Nephron progenitor cell (in vitro differentiated cells): ENCODE results near the gene SEC14L5.
A peak's percentile ranks its signal among the peaks of the same experiment; 100 is the strongest.

Experiments
- DNase-seq: peaks from one replicate; pipeline ENCODE4 v3.0.0; 2021
- H3K27ac Mint-ChIP-seq: 2 replicates; pipeline ENCODE4 v1.8.0; 2021; ENCODE audit warnings: mild to moderate bottlenecking, moderate library complexity, mixed read lengths
- H3K27me3 Mint-ChIP-seq: 2 replicates; pipeline ENCODE4 v1.8.0; 2021; ENCODE audit warnings: mild to moderate bottlenecking, low read depth, mixed read lengths; ENCODE audit not compliant: poor library complexity
- H3K36me3 Mint-ChIP-seq: 2 replicates; pipeline ENCODE4 v1.8.0; 2021; ENCODE audit warnings: low read depth, mixed read lengths
- H3K4me1 Mint-ChIP-seq: 2 replicates; pipeline ENCODE4 v1.8.0; 2021; ENCODE audit warnings: mixed read lengths
- H3K4me3 Mint-ChIP-seq: 2 replicates; pipeline ENCODE4 v1.8.0; 2021; ENCODE audit warnings: mild to moderate bottlenecking, moderate library complexity, mixed read lengths
- H3K9me3 Mint-ChIP-seq: 2 replicates; pipeline ENCODE4 v1.8.0; 2021; ENCODE audit warnings: mild to moderate bottlenecking, moderate library complexity, mixed read lengths
- TF ChIP-seq, protein P1 (sequence below): fragments of 200-600 bp; sonication (generic); IDR thresholded peaks from 2 replicates; pipeline ENCODE4 v1.5.0; 2021; ENCODE audit warnings: antibody characterized with exemption

The SEC14L5 gene

DNA sequence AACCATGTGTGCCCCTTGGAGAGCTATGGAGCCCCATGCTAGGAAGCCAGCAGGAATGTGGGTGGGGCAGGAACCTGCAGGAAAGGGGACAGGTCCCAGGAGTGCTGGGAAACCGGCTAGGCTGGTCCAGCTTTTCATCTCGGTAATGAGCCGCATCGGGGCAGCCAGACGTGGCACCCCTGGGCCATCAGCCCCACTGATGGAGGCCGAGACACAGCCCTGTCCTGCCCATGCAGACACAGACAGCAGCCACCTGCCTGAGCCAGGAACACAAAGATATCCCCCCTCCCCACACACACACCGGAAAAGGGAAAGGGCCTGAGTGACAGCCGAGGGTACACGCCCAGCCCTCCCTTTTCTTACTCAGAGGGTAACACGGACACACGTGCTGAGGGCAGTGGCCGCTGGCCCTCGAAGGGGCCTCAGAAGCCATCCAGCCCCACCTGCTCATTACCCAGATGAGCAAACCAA is 39.3 kb upstream of the SEC14L5 start:
- Mint-ChIP-seq H3K27ac (no peak overlapping the region), H3K36me3 (no peaks in the 10 kb centered on the region), H3K27me3 (peaks cover 3% of the 10 kb centered on the region), H3K9me3 (no peaks in the 10 kb centered on the region), H3K4me3 (no peak overlapping the region), H3K4me1 (no peaks in the 10 kb centered on the region)
- TF ChIP-seq, protein P1, sequence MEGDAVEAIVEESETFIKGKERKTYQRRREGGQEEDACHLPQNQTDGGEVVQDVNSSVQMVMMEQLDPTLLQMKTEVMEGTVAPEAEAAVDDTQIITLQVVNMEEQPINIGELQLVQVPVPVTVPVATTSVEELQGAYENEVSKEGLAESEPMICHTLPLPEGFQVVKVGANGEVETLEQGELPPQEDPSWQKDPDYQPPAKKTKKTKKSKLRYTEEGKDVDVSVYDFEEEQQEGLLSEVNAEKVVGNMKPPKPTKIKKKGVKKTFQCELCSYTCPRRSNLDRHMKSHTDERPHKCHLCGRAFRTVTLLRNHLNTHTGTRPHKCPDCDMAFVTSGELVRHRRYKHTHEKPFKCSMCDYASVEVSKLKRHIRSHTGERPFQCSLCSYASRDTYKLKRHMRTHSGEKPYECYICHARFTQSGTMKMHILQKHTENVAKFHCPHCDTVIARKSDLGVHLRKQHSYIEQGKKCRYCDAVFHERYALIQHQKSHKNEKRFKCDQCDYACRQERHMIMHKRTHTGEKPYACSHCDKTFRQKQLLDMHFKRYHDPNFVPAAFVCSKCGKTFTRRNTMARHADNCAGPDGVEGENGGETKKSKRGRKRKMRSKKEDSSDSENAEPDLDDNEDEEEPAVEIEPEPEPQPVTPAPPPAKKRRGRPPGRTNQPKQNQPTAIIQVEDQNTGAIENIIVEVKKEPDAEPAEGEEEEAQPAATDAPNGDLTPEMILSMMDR = no peak
- DNase-seq = peak; percentile 16

DNA sequence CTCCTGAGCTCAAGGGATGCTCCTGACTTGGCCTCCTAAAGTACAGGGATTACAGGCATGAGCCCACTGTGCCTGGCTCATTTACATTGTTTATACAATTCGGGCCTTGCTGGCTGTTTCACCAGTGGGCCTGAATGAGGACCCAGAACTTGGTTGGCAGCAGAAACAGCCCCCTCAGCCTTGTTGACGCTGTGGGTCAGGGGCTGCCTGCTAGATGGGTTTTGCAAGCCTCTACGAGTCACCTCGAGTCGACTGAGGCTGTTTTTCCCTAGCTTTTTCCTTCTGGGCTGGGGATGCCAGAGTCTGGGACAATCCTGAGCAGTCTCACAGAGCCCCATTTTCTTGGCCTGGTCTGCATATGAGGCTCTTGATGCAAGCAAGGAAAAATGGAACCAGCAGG is 37.3 kb upstream of the SEC14L5 start:
- Mint-ChIP-seq H3K27ac (no peak overlapping the region), H3K27me3 (peaks cover 5% of the 10 kb centered on the region), H3K36me3 (no peaks in the 10 kb centered on the region), H3K4me1 (peaks cover 11% of the 10 kb centered on the region), H3K4me3 (no peak overlapping the region), H3K9me3 (peaks cover 4% of the 10 kb centered on the region)
- no peak for DNase-seq
- TF ChIP-seq, protein P1 = no peak

DNA sequence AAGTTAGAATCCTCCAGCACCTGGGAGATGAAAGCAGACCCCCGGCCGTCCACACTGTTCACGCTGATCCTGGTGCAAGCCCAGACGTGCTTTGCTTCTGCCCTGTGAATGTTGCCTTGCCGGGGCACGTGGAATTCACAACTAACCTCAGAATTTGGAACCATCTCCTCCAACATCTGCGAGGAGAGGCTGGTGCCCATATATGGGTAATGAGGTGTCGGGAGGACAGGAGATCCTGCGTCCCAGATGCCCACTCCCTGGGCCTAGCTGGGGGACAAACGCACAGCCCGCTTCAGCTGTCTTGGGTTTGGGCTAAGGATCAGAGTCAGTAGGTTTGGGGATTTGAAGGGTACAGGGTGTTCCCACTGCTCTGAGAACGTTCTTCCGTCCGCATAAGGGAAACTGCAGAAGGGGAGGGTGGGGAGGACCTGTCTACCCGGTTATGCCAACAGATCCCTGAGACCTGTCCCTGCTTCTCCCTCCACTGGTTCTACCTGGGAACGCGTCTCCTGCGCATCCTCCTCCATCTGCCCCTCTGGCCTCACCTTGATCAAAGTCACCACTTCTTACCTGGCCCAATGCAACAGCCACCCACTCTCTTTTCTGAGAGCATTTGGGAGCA is 35.3 kb upstream of the SEC14L5 start:
- H3K4me3 Mint-ChIP-seq = no peak overlapping the region

DNA sequence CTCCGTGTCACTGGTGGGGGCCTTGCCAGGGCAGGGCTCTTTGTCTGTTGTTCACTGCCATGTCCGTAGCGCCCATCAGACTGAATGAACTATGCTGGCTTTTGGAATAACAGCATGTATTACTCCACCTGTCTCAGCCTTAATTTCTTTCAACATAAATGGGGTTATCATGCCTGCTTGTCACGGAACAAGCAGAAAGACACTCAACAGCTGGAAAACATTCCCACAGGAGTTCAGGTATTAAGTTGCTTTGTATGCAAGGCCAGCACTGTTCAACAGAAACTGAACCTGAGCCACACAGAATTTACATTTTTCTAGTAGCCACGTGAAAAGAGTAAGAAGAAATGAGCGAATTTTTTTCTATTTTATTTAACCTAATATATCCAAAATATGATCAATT is 34.3 kb upstream of the SEC14L5 start:
- peaks cover 11% of the 10 kb centered on the region for H3K4me1 Mint-ChIP-seq
- TF ChIP-seq, protein P1 = no peak
- H3K9me3 Mint-ChIP-seq = peaks cover 22% of the 10 kb centered on the region
- no peak overlapping the region for H3K27ac Mint-ChIP-seq
- DNase-seq = no peak
- H3K4me3 Mint-ChIP-seq = no peak overlapping the region
- peaks cover 6% of the 10 kb centered on the region for H3K27me3 Mint-ChIP-seq
- peaks cover 7% of the 10 kb centered on the region for H3K36me3 Mint-ChIP-seq

More for the DNA sequence above, 35.3 kb upstream of the SEC14L5 start:
- Mint-ChIP-seq H3K4me1 (peaks cover 11% of the 10 kb centered on the region), H3K36me3 (peaks cover 7% of the 10 kb centered on the region), H3K9me3 (peaks cover 22% of the 10 kb centered on the region), H3K27ac (no peak overlapping the region), H3K27me3 (peaks cover 6% of the 10 kb centered on the region)
- TF ChIP-seq, protein P1 = no peak
- no peak for DNase-seq

DNA sequence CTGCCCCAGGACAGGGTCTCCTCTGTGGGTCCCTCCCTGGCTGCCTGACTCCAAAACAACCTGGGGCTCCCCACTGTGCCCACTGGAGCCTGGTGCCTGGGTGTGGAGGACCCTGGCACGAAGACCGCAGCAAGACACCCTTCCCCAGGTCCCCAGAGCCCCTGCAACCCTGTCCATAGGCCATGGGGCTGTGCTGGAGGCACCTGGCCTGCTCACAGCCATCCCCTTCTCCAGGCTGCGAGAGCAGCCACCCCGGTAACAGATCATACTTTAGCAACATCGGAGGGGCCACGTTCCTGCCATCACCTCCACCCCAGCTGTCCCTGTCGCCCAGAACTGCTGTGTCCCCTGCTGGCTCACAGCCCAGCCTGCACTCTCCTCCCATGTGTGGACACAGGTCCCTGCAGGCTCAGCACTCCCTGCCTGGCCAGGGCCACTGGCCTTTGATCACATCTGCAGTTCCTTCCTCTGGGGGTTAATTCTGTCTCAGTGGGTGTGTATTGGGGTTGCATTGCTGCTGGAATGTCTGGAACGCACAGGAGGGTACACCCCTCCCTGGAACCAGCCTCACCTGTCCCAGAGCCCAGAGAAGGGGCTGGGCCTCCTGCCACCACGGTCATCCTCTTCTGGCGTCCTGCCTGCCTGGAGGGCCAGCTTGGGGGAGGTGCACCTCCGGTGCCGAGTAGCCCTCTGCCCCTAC is 33.4 kb upstream of the SEC14L5 start:
- Mint-ChIP-seq H3K36me3 (peaks cover 7% of the 10 kb centered on the region), H3K4me1 (peaks cover 16% of the 10 kb centered on the region), H3K27me3 (peaks cover 10% of the 10 kb centered on the region), H3K9me3 (peaks cover 22% of the 10 kb centered on the region), H3K4me3 (no peak overlapping the region), H3K27ac (peak overlapping the region; percentile 33)
- no peak for DNase-seq
- TF ChIP-seq, protein P1 = no peak

DNA sequence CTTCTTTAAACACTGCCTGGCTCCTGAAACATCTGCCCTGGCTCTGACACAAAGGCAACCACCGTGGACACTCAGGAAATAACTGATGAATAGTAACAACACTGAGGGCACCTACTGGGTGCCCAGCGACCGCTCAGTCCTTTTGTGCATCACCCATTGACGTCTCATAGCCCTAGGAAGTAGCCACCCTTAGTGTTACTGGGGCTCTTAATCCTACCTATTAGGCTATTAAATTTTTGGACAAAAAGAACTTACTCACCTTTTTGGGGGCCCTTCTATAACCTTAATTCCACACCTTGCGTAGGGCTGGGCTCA is 32.9 kb upstream of the SEC14L5 start:
- Mint-ChIP-seq H3K4me3 (no peak overlapping the region), H3K27me3 (peaks cover 10% of the 10 kb centered on the region), H3K4me1 (peaks cover 16% of the 10 kb centered on the region), H3K36me3 (peaks cover 7% of the 10 kb centered on the region), H3K9me3 (peaks cover 22% of the 10 kb centered on the region), H3K27ac (no peak overlapping the region)
- no peak for DNase-seq
- TF ChIP-seq, protein P1 = no peak
